ENCODE measurements around the gene VWA5A.

Gene VWA5A

DNA sequence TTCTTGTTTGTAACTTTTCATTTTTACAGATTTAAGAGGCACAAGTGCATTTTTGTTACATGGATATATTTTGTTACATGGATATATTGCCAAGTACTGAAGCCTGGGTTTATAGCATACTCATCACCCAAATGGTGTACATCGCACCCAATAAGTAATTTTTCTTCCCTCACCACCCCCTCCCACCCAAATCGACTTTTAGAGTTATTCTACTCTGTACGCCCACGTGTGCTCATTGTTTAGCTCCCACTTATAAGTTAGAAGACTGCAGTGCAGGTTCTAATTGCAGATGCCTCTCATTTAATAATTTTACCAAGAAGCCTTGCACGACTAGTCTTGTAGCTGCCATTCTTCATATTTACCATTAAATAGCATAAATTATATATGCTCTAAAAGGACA, 20.5 kb upstream of the VWA5A start:
- Histone ChIP-seq H3K79me2 (ENCODE audit: control insufficient read depth, insufficient read depth, low read length, poor library complexity) (no peaks in the 10 kb centered on the region), H4K91ac (ENCODE audit: low read depth, low read length) (no peak overlapping the region), H3K36me3 (ENCODE audit: control insufficient read depth in 1 of 2, insufficient read depth in 2 of 2, low read length in 2 of 2) (no peaks in the 10 kb centered on the region), H2BK120ac (ENCODE audit: insufficient read depth, low read length, poor library complexity) (no peak overlapping the region), H2BK12ac (ENCODE audit: low read length) (no peak overlapping the region), H3K4me2 (ENCODE audit: low read length) (no peak overlapping the region), H3K4ac (ENCODE audit: low read depth, low read length) (no peak overlapping the region), H2BK5ac (ENCODE audit: low read depth, low read length, poor library complexity) (no peak overlapping the region), H3K18ac (ENCODE audit: low read length) (no peak overlapping the region), H3K23ac (ENCODE audit: low read length) (no peak overlapping the region), H3K9me3 (ENCODE audit: insufficient read depth, low read depth, low read length) (peaks cover 2% of the 10 kb centered on the region), H3K79me1 (ENCODE audit: low read length) (no peaks in the 10 kb centered on the region), H4K8ac (ENCODE audit: low read depth, low read length) (no peak overlapping the region), H2AFZ (ENCODE audit: insufficient read depth, low read length, poor library complexity) (no peak overlapping the region), H3K9ac (ENCODE audit: low read length) (no peak overlapping the region), H2AK5ac (ENCODE audit: low read length) (no peak overlapping the region), H3K14ac (ENCODE audit: low read length) (no peak overlapping the region), H3K27ac (ENCODE audit: low read depth, low read length) (no peak overlapping the region), H3K4me3 (ENCODE audit: low read depth, low read length) (no peak overlapping the region), H3K4me1 (ENCODE audit: control insufficient read depth in 1 of 2, insufficient read depth in 2 of 2, low read length in 2 of 2) (no peaks in the 10 kb centered on the region), H3K27me3 (ENCODE audit: insufficient read depth, low read length) (no peaks in the 10 kb centered on the region), H4K12ac (ENCODE audit: low read depth, low read length) (no peak overlapping the region)
- no peak for DNase-seq
- no CpG with 5 or more reads among the region's 5 CpGs for WGBS (ENCODE audit: extremely low coverage, insufficient coverage, insufficient read length)

DNA sequence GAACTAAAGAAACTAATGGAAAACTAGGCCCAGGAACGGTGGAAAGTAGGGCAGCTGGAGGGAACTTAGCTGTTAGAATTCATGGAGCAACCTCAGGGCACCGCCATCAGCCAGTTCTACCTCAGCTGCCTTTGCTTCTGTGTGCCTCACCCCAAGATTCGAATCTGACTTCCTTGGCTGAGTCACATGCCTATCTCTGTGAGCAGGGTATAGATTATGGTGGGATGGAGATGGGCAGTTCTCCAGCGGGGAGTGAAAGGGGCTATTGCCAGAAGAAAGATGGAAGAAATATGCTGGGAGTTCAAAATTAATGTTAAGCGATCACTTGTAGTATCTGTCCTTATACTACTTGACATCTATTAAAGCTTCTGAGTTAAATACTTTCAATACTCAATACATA, 18.9 kb upstream of the VWA5A start:
- Histone ChIP-seq H3K9me3 (ENCODE audit: insufficient read depth, low read depth, low read length) (peaks cover 2% of the 10 kb centered on the region), H4K91ac (ENCODE audit: low read depth, low read length) (no peak overlapping the region)
- no CpG with 5 or more reads among the region's 5 CpGs for WGBS (ENCODE audit: extremely low coverage, insufficient coverage, insufficient read length)

DNA sequence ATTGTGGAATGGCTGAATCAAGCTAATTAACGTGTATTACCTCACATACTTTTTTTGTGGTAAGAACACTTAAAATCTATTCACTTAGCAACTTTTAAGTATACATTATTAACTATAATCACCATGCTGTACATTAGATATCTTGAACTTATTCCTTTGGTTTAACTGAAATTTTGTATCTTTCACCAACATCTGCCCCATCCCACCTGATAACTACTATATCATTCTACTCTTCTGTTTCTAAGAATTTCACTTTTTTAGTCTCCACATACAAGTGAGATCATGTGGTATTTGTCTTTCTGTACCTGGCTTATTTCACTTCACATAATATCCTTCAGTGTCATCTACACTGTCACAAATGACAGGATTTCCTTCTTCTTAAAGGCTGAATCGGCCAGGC, 17.1 kb upstream of the VWA5A start:
- no peak overlapping the region for H4K12ac ChIP-seq (ENCODE audit: low read depth, low read length)
- H4K91ac ChIP-seq (ENCODE audit: low read depth, low read length) = no peak overlapping the region
- WGBS (ENCODE audit: extremely low coverage, insufficient coverage, insufficient read length) = no CpG with 5 or more reads among the region's 2 CpGs
- no peak for DNase-seq
- no peak overlapping the region for H3K9ac ChIP-seq (ENCODE audit: low read length)
- H3K23ac ChIP-seq (ENCODE audit: low read length) = no peak overlapping the region
- no peak overlapping the region for H2BK120ac ChIP-seq (ENCODE audit: insufficient read depth, low read length, poor library complexity)
- no peak overlapping the region for H3K4me3 ChIP-seq (ENCODE audit: low read depth, low read length)
- H3K4me1 ChIP-seq (ENCODE audit: control insufficient read depth in 1 of 2, insufficient read depth in 2 of 2, low read length in 2 of 2) = no peaks in the 10 kb centered on the region
- H3K27ac ChIP-seq (ENCODE audit: low read depth, low read length) = no peak overlapping the region
- no peaks in the 10 kb centered on the region for H3K79me1 ChIP-seq (ENCODE audit: low read length)
- no peaks in the 10 kb centered on the region for H3K79me2 ChIP-seq (ENCODE audit: control insufficient read depth, insufficient read depth, low read length, poor library complexity)
- H2BK5ac ChIP-seq (ENCODE audit: low read depth, low read length, poor library complexity) = no peak overlapping the region
- H3K4me2 ChIP-seq (ENCODE audit: low read length) = no peak overlapping the region
- H2AK5ac ChIP-seq (ENCODE audit: low read length) = no peak overlapping the region
- H3K27me3 ChIP-seq (ENCODE audit: insufficient read depth, low read length) = no peaks in the 10 kb centered on the region
- H2AFZ ChIP-seq (ENCODE audit: insufficient read depth, low read length, poor library complexity) = no peak overlapping the region
- peaks cover 2% of the 10 kb centered on the region for H3K9me3 ChIP-seq (ENCODE audit: insufficient read depth, low read depth, low read length)
- H3K14ac ChIP-seq (ENCODE audit: low read length) = no peak overlapping the region
- no peak overlapping the region for H4K8ac ChIP-seq (ENCODE audit: low read depth, low read length)
- H3K18ac ChIP-seq (ENCODE audit: low read length) = no peak overlapping the region
- H3K36me3 ChIP-seq (ENCODE audit: control insufficient read depth in 1 of 2, insufficient read depth in 2 of 2, low read length in 2 of 2) = no peaks in the 10 kb centered on the region
- H2BK12ac ChIP-seq (ENCODE audit: low read length) = no peak overlapping the region
- no peak overlapping the region for H3K4ac ChIP-seq (ENCODE audit: low read depth, low read length)

More for the DNA sequence above, 18.9 kb upstream of the VWA5A start:
- Histone ChIP-seq H3K4me1 (ENCODE audit: control insufficient read depth in 1 of 2, insufficient read depth in 2 of 2, low read length in 2 of 2) (no peaks in the 10 kb centered on the region), H2BK12ac (ENCODE audit: low read length) (no peak overlapping the region), H3K36me3 (ENCODE audit: control insufficient read depth in 1 of 2, insufficient read depth in 2 of 2, low read length in 2 of 2) (no peaks in the 10 kb centered on the region), H3K14ac (ENCODE audit: low read length) (no peak overlapping the region), H4K12ac (ENCODE audit: low read depth, low read length) (no peak overlapping the region), H3K9ac (ENCODE audit: low read length) (no peak overlapping the region), H2AFZ (ENCODE audit: insufficient read depth, low read length, poor library complexity) (no peak overlapping the region), H2BK120ac (ENCODE audit: insufficient read depth, low read length, poor library complexity) (no peak overlapping the region), H3K27ac (ENCODE audit: low read depth, low read length) (no peak overlapping the region), H3K4me2 (ENCODE audit: low read length) (no peak overlapping the region), H3K18ac (ENCODE audit: low read length) (no peak overlapping the region), H3K79me2 (ENCODE audit: control insufficient read depth, insufficient read depth, low read length, poor library complexity) (no peaks in the 10 kb centered on the region), H3K27me3 (ENCODE audit: insufficient read depth, low read length) (no peaks in the 10 kb centered on the region), H4K8ac (ENCODE audit: low read depth, low read length) (no peak overlapping the region), H3K4me3 (ENCODE audit: low read depth, low read length) (no peak overlapping the region), H3K4ac (ENCODE audit: low read depth, low read length) (no peak overlapping the region), H2BK5ac (ENCODE audit: low read depth, low read length, poor library complexity) (no peak overlapping the region), H3K79me1 (ENCODE audit: low read length) (no peaks in the 10 kb centered on the region), H2AK5ac (ENCODE audit: low read length) (no peak overlapping the region), H3K23ac (ENCODE audit: low read length) (peak overlapping the region; percentile 58)
- no peak for DNase-seq

DNA sequence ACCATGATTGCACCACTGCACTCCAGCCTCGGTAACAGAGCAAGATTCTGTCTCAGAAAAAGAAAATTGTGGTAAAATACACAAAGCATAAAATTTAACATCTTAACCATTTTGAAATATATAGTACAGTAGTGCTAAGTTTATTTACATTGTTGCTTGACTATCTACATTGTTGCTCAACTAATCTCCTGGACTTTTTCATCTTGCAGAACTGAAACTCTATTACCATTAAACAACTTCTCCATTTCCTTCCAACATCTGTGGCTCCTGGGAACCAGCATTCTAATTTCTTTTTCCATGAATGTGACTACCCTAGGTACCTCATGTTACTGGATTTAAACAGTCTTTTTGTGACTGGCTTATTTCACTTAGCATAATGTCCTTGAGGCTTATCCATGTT, 13.5 kb upstream of the VWA5A start:
- H3K9ac ChIP-seq (ENCODE audit: low read length) = no peak overlapping the region
- no peak overlapping the region for H3K14ac ChIP-seq (ENCODE audit: low read length)
- no peak overlapping the region for H3K4me2 ChIP-seq (ENCODE audit: low read length)
- H2BK120ac ChIP-seq (ENCODE audit: insufficient read depth, low read length, poor library complexity) = no peak overlapping the region
- H3K23ac ChIP-seq (ENCODE audit: low read length) = no peak overlapping the region
- H3K4me1 ChIP-seq (ENCODE audit: control insufficient read depth in 1 of 2, insufficient read depth in 2 of 2, low read length in 2 of 2) = no peaks in the 10 kb centered on the region
- no peaks in the 10 kb centered on the region for H3K79me1 ChIP-seq (ENCODE audit: low read length)
- no peak overlapping the region for H3K18ac ChIP-seq (ENCODE audit: low read length)
- no peak overlapping the region for H2BK5ac ChIP-seq (ENCODE audit: low read depth, low read length, poor library complexity)
- H2AFZ ChIP-seq (ENCODE audit: insufficient read depth, low read length, poor library complexity) = no peak overlapping the region
- no peaks in the 10 kb centered on the region for H3K27me3 ChIP-seq (ENCODE audit: insufficient read depth, low read length)
- H4K12ac ChIP-seq (ENCODE audit: low read depth, low read length) = no peak overlapping the region
- H3K4ac ChIP-seq (ENCODE audit: low read depth, low read length) = no peak overlapping the region
- no peak overlapping the region for H4K91ac ChIP-seq (ENCODE audit: low read depth, low read length)
- H3K27ac ChIP-seq (ENCODE audit: low read depth, low read length) = no peak overlapping the region
- DNase-seq = no peak
- no CpG with 5 or more reads among the region's 1 CpG for WGBS (ENCODE audit: extremely low coverage, insufficient coverage, insufficient read length)
- H3K9me3 ChIP-seq (ENCODE audit: insufficient read depth, low read depth, low read length) = no peaks in the 10 kb centered on the region
- H2AK5ac ChIP-seq (ENCODE audit: low read length) = no peak overlapping the region
- H3K79me2 ChIP-seq (ENCODE audit: control insufficient read depth, insufficient read depth, low read length, poor library complexity) = no peaks in the 10 kb centered on the region
- no peak overlapping the region for H2BK12ac ChIP-seq (ENCODE audit: low read length)
- no peak overlapping the region for H3K4me3 ChIP-seq (ENCODE audit: low read depth, low read length)
- H4K8ac ChIP-seq (ENCODE audit: low read depth, low read length) = no peak overlapping the region
- H3K36me3 ChIP-seq (ENCODE audit: control insufficient read depth in 1 of 2, insufficient read depth in 2 of 2, low read length in 2 of 2) = no peaks in the 10 kb centered on the region

All from trophoblast cell (in vitro differentiated cells and primary cell).